ENCODE measurements around the gene SERPINH1. TPM values are rescaled to one million over a fixed set of nuclear protein-coding genes. Genes with fewer than 3 reads are reported as not detected.

The SERPINH1 gene
- total RNA-seq, 2 experiments from 2014 or later: 3.5 to 4.1 TPM

DNA sequence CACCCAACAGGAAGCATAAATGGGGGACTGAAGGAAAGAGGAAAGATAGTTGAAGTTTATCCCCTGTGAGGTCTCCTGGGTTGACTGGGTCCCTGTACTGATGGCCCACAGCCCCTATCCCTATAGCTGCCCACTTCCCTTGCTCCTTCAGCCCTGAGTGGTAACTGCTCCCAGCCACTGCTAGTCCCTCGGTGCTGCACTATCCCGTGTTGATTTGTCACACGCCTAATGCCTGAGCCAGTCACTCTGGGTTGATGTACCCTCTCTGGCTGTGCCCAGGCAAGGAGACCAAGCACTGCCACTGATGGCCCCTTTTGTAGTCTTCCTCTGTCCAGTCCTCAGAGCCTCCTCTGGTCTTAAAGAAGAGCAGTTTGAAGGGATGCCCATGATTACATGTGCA, 45.9 kb upstream of the SERPINH1 start:
- H3K36me3 Mint-ChIP-seq (ENCODE audit: low read depth): no peaks in the 10 kb centered on the region

DNA sequence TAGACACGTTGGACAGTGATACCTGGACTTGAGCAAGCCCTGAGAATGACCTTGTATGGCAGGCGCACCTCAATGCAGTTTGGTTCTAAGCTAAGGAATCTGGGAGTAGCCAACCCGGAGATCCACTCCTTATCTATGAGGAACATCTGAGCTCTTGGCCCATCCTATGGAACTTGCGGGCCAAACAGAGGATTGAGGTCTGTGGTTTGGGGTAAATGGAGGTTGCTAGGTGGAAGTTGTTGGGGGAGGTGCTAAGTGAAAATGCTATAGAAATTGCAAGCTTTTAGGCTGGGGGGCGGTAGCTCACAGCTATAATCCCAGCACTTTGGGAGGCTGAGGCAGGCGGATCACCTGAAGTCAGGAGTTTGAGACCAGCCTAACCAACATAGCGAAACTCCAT, 45.2 kb upstream of the SERPINH1 start:
- Mint-ChIP-seq H3K36me3 (ENCODE audit: low read depth) (no peaks in the 10 kb centered on the region), H3K27me3 (no peaks in the 10 kb centered on the region), H3K9me3 (no peaks in the 10 kb centered on the region), H3K4me1 (ENCODE audit: low read depth) (peaks cover 61% of the 10 kb centered on the region), H3K27ac (peak overlapping the region; percentile 60), H3K4me3 (no peak overlapping the region)
- Histone ChIP-seq H3K4me1 (ENCODE audit: insufficient read depth, low read length) (peaks cover 49% of the 10 kb centered on the region), H3K36me3 (ENCODE audit: insufficient read depth, low read length) (no peaks in the 10 kb centered on the region), H3K27ac (ENCODE audit: low read depth in 1 of 2, low read length in 2 of 2) (no peak overlapping the region), H3K4me3 (ENCODE audit: low read length) (no peak overlapping the region), H3K9me3 (ENCODE audit: control insufficient read depth in 1 of 2, insufficient read depth in 1 of 2, low read length in 2 of 2) (peaks cover 0 to 5% of the 10 kb centered on the region in 2 experiments), H3K27me3 (ENCODE audit: control insufficient read depth in 1 of 2, insufficient read depth in 2 of 2, low read length in 2 of 2) (no peaks in the 10 kb centered on the region)
- CTCF ChIA-PET: no interaction called here
- intact Hi-C loops (cut with DNase I, micrococcal nuclease): no loop called here
- no peak for ATAC-seq (ENCODE audit: poor library complexity)
- DNase-seq: no peak
- POLR2A ChIA-PET: no interaction called here
- TF ChIP-seq, protein P1, sequence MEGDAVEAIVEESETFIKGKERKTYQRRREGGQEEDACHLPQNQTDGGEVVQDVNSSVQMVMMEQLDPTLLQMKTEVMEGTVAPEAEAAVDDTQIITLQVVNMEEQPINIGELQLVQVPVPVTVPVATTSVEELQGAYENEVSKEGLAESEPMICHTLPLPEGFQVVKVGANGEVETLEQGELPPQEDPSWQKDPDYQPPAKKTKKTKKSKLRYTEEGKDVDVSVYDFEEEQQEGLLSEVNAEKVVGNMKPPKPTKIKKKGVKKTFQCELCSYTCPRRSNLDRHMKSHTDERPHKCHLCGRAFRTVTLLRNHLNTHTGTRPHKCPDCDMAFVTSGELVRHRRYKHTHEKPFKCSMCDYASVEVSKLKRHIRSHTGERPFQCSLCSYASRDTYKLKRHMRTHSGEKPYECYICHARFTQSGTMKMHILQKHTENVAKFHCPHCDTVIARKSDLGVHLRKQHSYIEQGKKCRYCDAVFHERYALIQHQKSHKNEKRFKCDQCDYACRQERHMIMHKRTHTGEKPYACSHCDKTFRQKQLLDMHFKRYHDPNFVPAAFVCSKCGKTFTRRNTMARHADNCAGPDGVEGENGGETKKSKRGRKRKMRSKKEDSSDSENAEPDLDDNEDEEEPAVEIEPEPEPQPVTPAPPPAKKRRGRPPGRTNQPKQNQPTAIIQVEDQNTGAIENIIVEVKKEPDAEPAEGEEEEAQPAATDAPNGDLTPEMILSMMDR (IDR thresholded peaks at IDR 0.05): no peak

More for the DNA sequence above, 45.9 kb upstream of the SERPINH1 start:
- TF ChIP-seq, protein P1 (IDR thresholded peaks at IDR 0.05): no peak
- Mint-ChIP-seq H3K27me3 (no peaks in the 10 kb centered on the region), H3K9me3 (no peaks in the 10 kb centered on the region), H3K4me1 (ENCODE audit: low read depth) (peaks cover 54% of the 10 kb centered on the region), H3K4me3 (no peak overlapping the region), H3K27ac (no peak overlapping the region)
- peaks cover 0 to 5% of the 10 kb centered on the region in 2 experiments for H3K9me3 ChIP-seq (ENCODE audit: control insufficient read depth in 1 of 2, insufficient read depth in 1 of 2, low read length in 2 of 2)
- POLR2A ChIA-PET: no interaction called here
- H3K27me3 ChIP-seq (ENCODE audit: control insufficient read depth in 1 of 2, insufficient read depth in 2 of 2, low read length in 2 of 2): no peaks in the 10 kb centered on the region
- no peak for ATAC-seq (ENCODE audit: poor library complexity)
- no peak for DNase-seq
- intact Hi-C loops (cut with DNase I, micrococcal nuclease): no loop called here
- H3K4me1 ChIP-seq (ENCODE audit: insufficient read depth, low read length): peaks cover 52% of the 10 kb centered on the region
- H3K4me3 ChIP-seq (ENCODE audit: low read length): no peak overlapping the region
- CTCF ChIA-PET: no interaction called here
- no peak overlapping the region for H3K27ac ChIP-seq (ENCODE audit: low read depth in 1 of 2, low read length in 2 of 2)
- no peaks in the 10 kb centered on the region for H3K36me3 ChIP-seq (ENCODE audit: insufficient read depth, low read length)

DNA sequence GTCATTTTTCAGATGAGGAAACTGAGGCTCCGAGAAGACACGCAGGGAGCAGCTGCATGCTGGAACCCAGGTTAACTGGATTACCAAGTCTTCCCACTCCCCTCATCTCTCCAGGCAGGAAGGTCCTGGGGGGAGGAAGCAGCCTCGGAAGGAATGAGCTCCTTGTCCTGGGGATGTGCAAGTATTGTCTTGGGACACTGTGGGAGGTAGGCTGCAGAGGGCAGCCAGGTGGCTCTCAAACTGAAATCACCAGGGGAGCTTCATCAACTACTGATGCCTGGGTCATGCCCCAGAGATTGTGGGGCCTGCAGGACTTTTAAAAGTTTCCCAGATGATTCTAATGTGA, 43.9 kb upstream of the SERPINH1 start:
- POLR2A ChIA-PET: interaction anchor here (1.4 to 1.6 kb wide), 2 partner anchors 10 to 14 kb away, joined by 4 to 5 read pairs; no protein-coding TSS in a partner anchor
- H3K27ac Mint-ChIP-seq: peak overlapping the region; percentile 53
- peaks cover 60% of the 10 kb centered on the region for H3K4me1 ChIP-seq (ENCODE audit: insufficient read depth, low read length)

More for the DNA sequence above, 43.9 kb upstream of the SERPINH1 start:
- Mint-ChIP-seq H3K4me1 (ENCODE audit: low read depth) (peaks cover 74% of the 10 kb centered on the region), H3K36me3 (ENCODE audit: low read depth) (no peaks in the 10 kb centered on the region), H3K9me3 (no peaks in the 10 kb centered on the region), H3K27me3 (no peaks in the 10 kb centered on the region), H3K4me3 (no peak overlapping the region)
- H3K4me3 ChIP-seq (ENCODE audit: low read length): no peak overlapping the region
- no peak for ATAC-seq (ENCODE audit: poor library complexity)
- H3K9me3 ChIP-seq (ENCODE audit: control insufficient read depth in 1 of 2, insufficient read depth in 1 of 2, low read length in 2 of 2): peaks cover 0 to 5% of the 10 kb centered on the region in 2 experiments
- no peaks in the 10 kb centered on the region for H3K27me3 ChIP-seq (ENCODE audit: control insufficient read depth in 1 of 2, insufficient read depth in 2 of 2, low read length in 2 of 2)
- CTCF ChIA-PET: no interaction called here
- H3K27ac ChIP-seq (ENCODE audit: low read depth in 1 of 2, low read length in 2 of 2): no peak overlapping the region
- no peaks in the 10 kb centered on the region for H3K36me3 ChIP-seq (ENCODE audit: insufficient read depth, low read length)
- intact Hi-C loops (cut with DNase I, micrococcal nuclease): no loop called here
- no peak for DNase-seq
- TF ChIP-seq, protein P1 (IDR thresholded peaks at IDR 0.05): no peak
